Heart left ventricle (tissue), 16 donors: ENCODE results near the gene ERGIC1. TPM values are rescaled to one million over a fixed set of nuclear protein-coding genes. Genes with fewer than 3 reads are reported as not detected.

Experiments
- ATAC-seq, 4 donors: fragments of 200-7000 bp; cut with Tn5 transposase; one replicate each; pipeline ENCODE4 v1.9.1; 2020 to 2022; ENCODE audit warnings: moderate library complexity in 4 of 4, mild to moderate bottlenecking in 3 of 4, moderate number of reproducible peaks in 1 of 4
- DNase-seq, 5 donors: peaks; one replicate each; pipeline ENCODE4 v3.0.0-alpha.2; 2020
- H3K27ac ChIP-seq, 12 donors: fragments of 200-600 bp; sonication (generic) in 4 of 12; one replicate each; pipeline versions ENCODE4 v1.5.0 to v1.8.0; 2016 to 2022; ENCODE audit warnings: mild to moderate bottlenecking in 2 of 12
- H3K27me3 ChIP-seq, 9 donors: fragments of 200-600 bp; sonication (generic) in 2 of 9; one replicate each; pipeline versions ENCODE4 v1.5.1 to v1.8.0; 2016 to 2022; ENCODE audit warnings: mild to moderate bottlenecking in 3 of 9
- H3K36me3 ChIP-seq, 9 donors: fragments of 200-600 bp; sonication (generic) in 2 of 9; one replicate each; pipeline versions ENCODE4 v1.5.0 to v1.8.0; 2018 to 2022; ENCODE audit warnings: mild to moderate bottlenecking in 2 of 9
- H3K4me1 ChIP-seq, 12 donors: fragments of 200-600 bp; sonication (generic) in 4 of 12; one replicate each; pipeline versions ENCODE4 v1.5.0 to v1.8.0; 2016 to 2022; ENCODE audit warnings: mild to moderate bottlenecking in 3 of 12
- H3K4me3 ChIP-seq, 12 donors: fragments of 200-600 bp; sonication (generic) in 4 of 12; one replicate each; pipeline versions ENCODE4 v1.5.0 to v1.8.0; 2017 to 2022; ENCODE audit warnings: mild to moderate bottlenecking in 9 of 12, moderate library complexity in 4 of 12
- H3K9me3 ChIP-seq, 12 donors: fragments of 200-600 bp; sonication (generic) in 4 of 12; one replicate each; pipeline versions ENCODE4 v1.5.0 to v1.8.0; 2016 to 2022; ENCODE audit warnings: mild to moderate bottlenecking in 1 of 12
- CTCF ChIP-seq, 12 donors: fragments of 200-600 bp; sonication (generic) in 4 of 12; IDR thresholded peaks; one replicate each; pipeline versions ENCODE4 v1.5.0 to v1.8.0; 2018 to 2022; ENCODE audit warnings: antibody characterized with exemption in 12 of 12, mild to moderate bottlenecking in 5 of 12
- POLR2A ChIP-seq, 2 donors: fragments of 450-650 bp; IDR thresholded peaks; one replicate each; pipeline ENCODE4 v1.6.1; 2017; ENCODE audit warnings: antibody characterized with exemption in 2 of 2, mild to moderate bottlenecking in 2 of 2, moderate library complexity in 2 of 2
- WGBS, 4 donors: extraction: QIAGEN DNeasy Blood & Tissue Kit in 2 of 4; methylation state at CpG; one replicate each; pipeline versions ENCODE4 v1.1.5 to v1.1.7; 2013 to 2018; 5-methylcytosine and 5-hydroxymethylcytosine counted together
- intact Hi-C, 10 donors: fragments of 100-400 bp; cut with DNase I; formaldehyde crosslinking; loops; one replicate each; pipeline versions ENCODE4 v1.11.1 to v1.14.2; 2022
- polyA plus RNA-seq, 2 donors: library from polyadenylated mRNA; stranded (reverse); fragments of 200-250 nt; gene quantifications; one replicate each; pipeline ENCODE4 v1.2.3, GENCODE V29; 2013
- total RNA-seq, 9 donors: library from RNA; depleted of rRNA in 2 of 9; stranded (reverse); fragments of >200 nt in 2 of 9; fragmentation: NEBNext Ultra II Directional in 3 of 9; extraction: Animal tissue kit (Norgen Biotek cat#: 25700) in 3 of 9; gene quantifications; one replicate each; pipeline versions ENCODE4 v1.1.0 to v1.2.4, GENCODE V29; 2016 to 2023
- donor health status: ischemic (EF 13 %, LVEDD 7.1; RV severe dilation, severe dysfunction).
- donor health status: healthy with polysubstance abuse.
- donor health status: DM: no; HTN: yes; CAD: no.
- donor health status: DM: no; HTN: no; CAD: no.
- donor health status: ischemic (EF 25% LVEDD 6.9; RV normal size, moderate dysfunction).
- donor health status: ischemic (EF 25% LVEDD 5.7; RV mildly dilated, moderate dysfunction).
- donor health status: healthy.
- donor health status: DM: yes; HTN: yes; CAD: no.
- donor health status: ischemic (EF 35%, LVEDD 5.7; RV mildly dilated, moderate dysfunction).
- donor health status: nonischemic (EF 11% LVEDD 7.7; RV severe dilation, severe dysfunction).
- donor health status: DM: yes; HTN: yes; CAD: no.
- donor health status: PGD.
- donor health status: ischemic (EF 29% LVEDD 5.4; RV normal size, mild dysfunction).
- donor health status: nonischemic (EF 23%, LVEDD 6.1; RV moderate dilation, normal function).

ERGIC1 gene
- total and polyA plus RNA-seq, 11 donors, result 66.6 to 115 (median 84.9) TPM

- Histone ChIP-seq H3K4me3 (no peak overlapping the region), H3K27me3 (no peaks in the 10 kb centered on the region), H3K9me3 (no peaks in the 10 kb centered on the region), H3K36me3 (no peaks in the 10 kb centered on the region), H3K27ac (no peak overlapping the region), H3K4me1 (peaks cover 6 to 73% (median 41%) of the 10 kb centered on the region in 12 donors)
- DNase-seq (no peak), ATAC-seq (no peak)
- WGBS, 4 donors, result 96 to 97% (median 96%) methylated on average over 10 of the region's 10 CpGs
- TF ChIP-seq CTCF (IDR thresholded peaks at IDR 0.05) (no peak), POLR2A (IDR thresholded peaks at IDR 0.05) (no peak)
- intact Hi-C loops, result no loop called here
These were observed 42.2 kb upstream of the ERGIC1 start for GRCh38 chr5:172791726-172792445.

- ATAC-seq, result no peak
- H3K36me3 ChIP-seq, result no peaks in the 10 kb centered on the region
- H3K9me3 ChIP-seq, result no peaks in the 10 kb centered on the region
- H3K27ac ChIP-seq, result peak overlapping the region in 4 of 12 donors; percentile 77 to 86 (median 79)
- no peaks in the 10 kb centered on the region for H3K27me3 ChIP-seq
- intact Hi-C loops, result no loop called here
- H3K4me1 ChIP-seq, result peaks cover 6 to 84% (median 41%) of the 10 kb centered on the region in 12 donors
- no peak overlapping the region for H3K4me3 ChIP-seq
- no peak for TF ChIP-seq POLR2A (IDR thresholded peaks at IDR 0.05)
- no peak for TF ChIP-seq CTCF (IDR thresholded peaks at IDR 0.05)
- WGBS, 4 donors, result 83 to 92% (median 88%) methylated on average over 13 of the region's 13 CpGs
- no peak for DNase-seq
These were observed 41.1 kb upstream of the ERGIC1 start for GRCh38 chr5:172792701-172793570.

- TF ChIP-seq POLR2A (IDR thresholded peaks at IDR 0.05), result no peak
- TF ChIP-seq CTCF (IDR thresholded peaks at IDR 0.05), result no peak
- intact Hi-C loops, result loop anchor here in 1 of 10 donors (2.0 kb wide), 1 partner anchor 21 kb away; no protein-coding TSS in a partner anchor
- peaks cover 6 to 84% (median 34%) of the 10 kb centered on the region in 12 donors for H3K4me1 ChIP-seq
- H3K27ac ChIP-seq, result peak overlapping the region; percentile 30 to 86 (median 70)
- H3K9me3 ChIP-seq, result no peaks in the 10 kb centered on the region
- DNase-seq (no peak), ATAC-seq (no peak)
- no peaks in the 10 kb centered on the region for H3K27me3 ChIP-seq
- 83 to 88% (median 84%) methylated on average over 17 of the region's 17 CpGs for WGBS, 4 donors
- no peaks in the 10 kb centered on the region for H3K36me3 ChIP-seq
- no peak overlapping the region for H3K4me3 ChIP-seq
These were observed 40.2 kb upstream of the ERGIC1 start for GRCh38 chr5:172793577-172794488.
